ENCODE data around the gene MIF4GD. TPM values are rescaled to one million over a fixed set of nuclear protein-coding genes. Genes with fewer than 3 reads are reported as not detected.
A peak's percentile ranks its signal among the peaks of the same experiment; 100 is the strongest.

MIF4GD gene
- total RNA-seq, 6 experiments from 2014 or later = 7.3 to 21.9 (median 8.2) TPM

DNA sequence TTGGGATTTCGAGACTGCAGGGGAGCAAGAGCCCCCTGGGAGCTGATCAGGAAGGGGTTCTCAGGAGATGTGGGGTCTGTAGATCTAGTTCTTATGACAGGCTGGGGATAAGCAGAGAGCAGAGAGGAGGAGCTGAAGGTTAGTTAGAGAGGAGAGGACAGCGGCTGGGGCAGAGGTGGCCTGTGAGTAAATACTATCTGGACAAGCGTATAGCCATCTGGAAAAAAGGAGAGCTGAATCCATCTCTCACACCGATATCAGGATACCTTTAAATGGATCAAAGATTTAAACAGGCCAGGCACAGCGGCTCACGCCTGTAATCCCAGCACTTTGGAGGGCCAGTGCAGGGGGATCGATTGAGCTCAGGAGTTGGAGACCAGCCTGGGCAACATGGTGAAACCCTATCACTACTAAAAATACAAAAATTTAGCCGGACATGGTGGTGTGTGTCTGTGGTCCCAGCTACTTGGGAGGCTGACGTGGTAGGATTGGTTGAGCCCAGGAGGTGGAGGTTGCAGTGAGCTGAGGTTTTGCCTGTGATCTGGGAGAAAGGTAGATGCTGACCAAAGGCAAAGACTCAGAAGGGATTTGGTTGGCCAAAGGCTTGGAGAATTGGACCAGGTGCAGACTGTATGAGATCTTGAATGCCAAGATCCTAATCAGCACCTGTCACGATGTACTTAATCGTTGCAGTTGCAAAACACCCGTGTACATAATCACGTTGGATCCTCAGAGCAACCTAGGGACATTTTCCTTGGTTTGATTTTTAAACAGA, 37.1 kb upstream of the MIF4GD start:
- H3K4me3 ChIP-seq = no peak overlapping the region
- WGBS (ENCODE audit: insufficient coverage, low coverage, low lambda C conversion rate, missing lambda C conversion rate) = 72% methylated on average over 12 of the region's 13 CpGs
- no peaks in the 10 kb centered on the region for H3K27me3 ChIP-seq
- peak overlapping the region; percentile 52 to 80 (median 63) for H3K27ac ChIP-seq
- intact Hi-C loops (cut with DNase I) = no loop called here
- no peaks in the 10 kb centered on the region for H3K36me3 ChIP-seq
- H3K4me1 ChIP-seq = peaks cover 0 to 21% (median 9%) of the 10 kb centered on the region in 4 donors
- no peak for ATAC-seq
- H3K9me3 ChIP-seq = no peaks in the 10 kb centered on the region
- DNase-seq = no peak
- TF ChIP-seq, protein P1, sequence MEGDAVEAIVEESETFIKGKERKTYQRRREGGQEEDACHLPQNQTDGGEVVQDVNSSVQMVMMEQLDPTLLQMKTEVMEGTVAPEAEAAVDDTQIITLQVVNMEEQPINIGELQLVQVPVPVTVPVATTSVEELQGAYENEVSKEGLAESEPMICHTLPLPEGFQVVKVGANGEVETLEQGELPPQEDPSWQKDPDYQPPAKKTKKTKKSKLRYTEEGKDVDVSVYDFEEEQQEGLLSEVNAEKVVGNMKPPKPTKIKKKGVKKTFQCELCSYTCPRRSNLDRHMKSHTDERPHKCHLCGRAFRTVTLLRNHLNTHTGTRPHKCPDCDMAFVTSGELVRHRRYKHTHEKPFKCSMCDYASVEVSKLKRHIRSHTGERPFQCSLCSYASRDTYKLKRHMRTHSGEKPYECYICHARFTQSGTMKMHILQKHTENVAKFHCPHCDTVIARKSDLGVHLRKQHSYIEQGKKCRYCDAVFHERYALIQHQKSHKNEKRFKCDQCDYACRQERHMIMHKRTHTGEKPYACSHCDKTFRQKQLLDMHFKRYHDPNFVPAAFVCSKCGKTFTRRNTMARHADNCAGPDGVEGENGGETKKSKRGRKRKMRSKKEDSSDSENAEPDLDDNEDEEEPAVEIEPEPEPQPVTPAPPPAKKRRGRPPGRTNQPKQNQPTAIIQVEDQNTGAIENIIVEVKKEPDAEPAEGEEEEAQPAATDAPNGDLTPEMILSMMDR (IDR thresholded peaks at IDR 0.05) = no peak
- no peak for TF ChIP-seq POLR2A (IDR thresholded peaks at IDR 0.05)

DNA sequence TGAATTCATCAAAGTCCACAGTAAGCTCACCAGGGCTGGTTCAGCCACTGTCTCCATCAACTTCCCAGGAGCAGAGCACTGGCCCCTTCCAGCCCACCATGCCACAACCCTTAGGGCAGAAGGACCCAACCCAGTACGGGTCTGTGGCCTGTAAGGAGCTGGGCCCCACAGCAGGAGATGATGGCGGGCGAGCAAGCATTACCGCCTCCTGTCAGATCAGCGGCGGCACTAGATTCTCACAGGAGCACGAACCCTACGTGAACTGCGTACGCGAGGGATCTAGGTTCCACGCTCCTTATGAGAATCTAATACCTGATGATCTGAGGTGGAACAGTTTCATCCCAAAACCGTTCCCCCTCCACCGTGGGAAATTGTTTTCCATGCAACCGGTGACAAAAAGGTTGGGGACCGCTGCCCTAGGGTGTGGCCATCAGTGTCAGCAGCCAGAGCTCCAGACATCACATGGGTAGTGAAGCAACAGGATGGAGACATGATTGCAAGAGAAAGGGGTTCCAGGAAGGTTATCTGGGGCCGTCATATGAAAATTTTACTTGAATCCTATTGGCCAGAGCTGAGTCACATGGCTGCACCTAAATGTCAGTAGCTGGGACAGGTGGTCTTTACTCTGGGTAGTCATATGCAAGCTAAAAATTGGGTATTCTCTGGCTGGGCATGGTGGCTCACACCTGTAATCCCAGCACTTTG, 30.6 kb upstream of the MIF4GD start:
- 78% methylated on average over 5 of the region's 17 CpGs for WGBS (ENCODE audit: insufficient coverage, low coverage, low lambda C conversion rate, missing lambda C conversion rate)
- no peak for TF ChIP-seq POLR2A (IDR thresholded peaks at IDR 0.05)
- TF ChIP-seq, protein P1 (IDR thresholded peaks at IDR 0.05) = no peak
- ATAC-seq (peak; percentile 25 to 52 (median 40)), DNase-seq (no peak)
- Histone ChIP-seq H3K9me3 (no peaks in the 10 kb centered on the region), H3K4me1 (no peaks in the 10 kb centered on the region), H3K36me3 (no peaks in the 10 kb centered on the region), H3K4me3 (no peak overlapping the region), H3K27ac (no peak overlapping the region), H3K27me3 (no peaks in the 10 kb centered on the region)
- intact Hi-C loops (cut with DNase I) = no loop called here

DNA sequence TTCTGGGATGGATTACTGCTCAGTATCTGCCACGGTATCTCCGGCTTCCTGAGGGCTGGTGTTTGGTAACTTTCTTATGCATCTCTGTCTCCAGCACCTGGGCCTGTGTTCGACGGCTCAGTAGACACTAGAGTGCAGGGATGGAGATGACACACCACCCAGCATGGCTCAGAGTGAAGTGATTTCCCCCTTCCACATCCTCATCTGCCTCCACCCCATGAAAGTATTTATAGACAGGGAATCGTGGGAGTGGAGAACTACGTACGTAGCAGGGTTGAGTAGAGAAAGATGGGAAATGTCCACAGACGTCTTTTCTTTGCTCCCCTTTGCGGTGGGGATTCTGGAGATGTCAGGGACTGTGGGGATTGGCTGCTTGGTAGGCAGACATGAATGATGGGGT, 30.0 kb upstream of the MIF4GD start:
- DNase-seq (no peak), ATAC-seq (peak in 3 of 4 donors; percentile 33 to 49 (median 38))
- H3K27ac ChIP-seq = no peak overlapping the region
- no peaks in the 10 kb centered on the region for H3K27me3 ChIP-seq
- no peaks in the 10 kb centered on the region for H3K4me1 ChIP-seq
- no peaks in the 10 kb centered on the region for H3K36me3 ChIP-seq
- no peak overlapping the region for H3K4me3 ChIP-seq
- WGBS (ENCODE audit: insufficient coverage, low coverage, low lambda C conversion rate, missing lambda C conversion rate) = 77% methylated on average over 8 of the region's 9 CpGs
- intact Hi-C loops (cut with DNase I) = no loop called here
- no peaks in the 10 kb centered on the region for H3K9me3 ChIP-seq
- TF ChIP-seq POLR2A (IDR thresholded peaks at IDR 0.05) = no peak
- TF ChIP-seq, protein P1 (IDR thresholded peaks at IDR 0.05) = no peak

DNA sequence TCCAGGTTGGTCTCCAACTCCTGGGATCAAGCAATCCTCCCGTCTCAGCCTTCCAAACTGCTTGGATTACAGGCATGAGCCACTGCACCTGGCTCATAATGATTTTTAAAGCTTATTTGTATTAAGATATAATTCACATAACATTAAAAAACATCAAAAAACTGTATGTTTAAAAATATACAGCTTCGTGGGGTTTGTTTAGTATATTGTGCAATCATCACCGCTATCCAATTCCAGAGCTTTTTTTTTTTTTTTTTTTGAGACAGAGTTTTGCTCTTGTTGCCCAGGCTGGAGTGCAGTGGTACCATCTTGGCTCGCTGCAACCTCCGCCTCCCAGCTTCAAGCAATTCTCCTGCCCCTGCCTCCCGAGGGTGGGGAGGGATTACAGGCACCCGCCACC, 29.2 kb upstream of the MIF4GD start:
- no peak overlapping the region for H3K27ac ChIP-seq
- no peaks in the 10 kb centered on the region for H3K4me1 ChIP-seq
- intact Hi-C loops (cut with DNase I) = no loop called here
- H3K27me3 ChIP-seq = no peaks in the 10 kb centered on the region
- TF ChIP-seq POLR2A (IDR thresholded peaks at IDR 0.05) = no peak
- TF ChIP-seq, protein P1 (IDR thresholded peaks at IDR 0.05) = no peak
- no peak overlapping the region for H3K4me3 ChIP-seq
- no peaks in the 10 kb centered on the region for H3K36me3 ChIP-seq
- WGBS (ENCODE audit: insufficient coverage, low coverage, low lambda C conversion rate, missing lambda C conversion rate) = 52% methylated on average over 5 of the region's 7 CpGs
- H3K9me3 ChIP-seq = no peaks in the 10 kb centered on the region
- no peak for DNase-seq
- no peak for ATAC-seq
